ENCODE measurements around the gene GTF3A.

- TF ChIP-seq CTCF (IDR thresholded peaks at IDR 0.05 in 4 of 5, conservative IDR thresholded peaks at IDR 0.05 in 1 of 5) (no peak), POLR2A (IDR thresholded peaks at IDR 0.05) (peak; percentile 20 to 46)
Observed at GRCh38 chr13:27446986-27447583, 22.7 kb downstream of the GTF3A start.
